GM12878 (cell line): ENCODE results near the gene HIBCH. TPM values are rescaled to one million over a fixed set of nuclear protein-coding genes. Genes with fewer than 3 reads are reported as not detected.

ENCODE experiments used
- ATAC-seq: fragments of 200-7000 bp; cut with Tn5 transposase; 3 replicates; pipeline ENCODE4 v1.9.1; 2020; ENCODE audit warnings: mild to moderate bottlenecking, moderate library complexity
- BruUV-seq: library from RNA; stranded (reverse); fragments of 400-500 nt; replicated peaks from 2 replicates; lab custom pipeline; 2021; lab: Mats Ljungman, UMichigan
- CTCF ChIA-PET: fragments of 300-600 bp; sonication (Branson Sonifier 250); formaldehyde crosslinking; extraction: SDS; loops from one replicate; lab custom pipeline; 2021; ENCODE audit warnings: inconsistent platforms; lab: Yijun Ruan, JAX
- POLR2A ChIA-PET: fragments of 350-600 bp; formaldehyde crosslinking; extraction: SDS; loops from one replicate; lab custom pipeline; 2021; ENCODE audit warnings: inconsistent platforms; lab: Charles Lee
- RAD21 ChIA-PET: fragments of 300-600 bp; sonication (Branson Sonifier 250); formaldehyde crosslinking; loops from one replicate; lab custom pipeline; 2023; ENCODE audit warnings: antibody characterized with exemption; ENCODE audit not compliant: unreplicated experiment; lab: Charles Lee
- SMC1A ChIA-PET: fragments of 300-600 bp; sonication (Branson Sonifier 250); formaldehyde crosslinking; loops from one replicate; lab custom pipeline; 2023; ENCODE audit not compliant: unreplicated experiment, uncharacterized antibody; lab: Charles Lee
- DNase-seq: peaks from one replicate; pipeline ENCODE4 v3.0.0-alpha.2; 2011; ENCODE audit warnings: low read depth, low spot score
- FAIRE-seq: peaks from 3 replicates; lab custom pipeline; 2011; peaks lifted over from hg19 to GRCh38; lab: Jason Lieb, UNC
- H2AFZ ChIP-seq: 2 replicates; pipeline ENCODE4 v1.6.0; 2011; ENCODE audit warnings: low read depth, low read length, control low read depth; ENCODE audit not compliant: control insufficient read depth
- H3K27ac ChIP-seq: 2 replicates; pipeline ENCODE4 v1.5.1; 2011; ENCODE audit warnings: control low read depth; ENCODE audit not compliant: control insufficient read depth, insufficient read depth
- H3K27me3 ChIP-seq, 2 experiments: replicated peaks in 1 of 2; 2 replicates each; pipeline versions ENCODE4 v1.6.0 to v1.6.1; 2011; ENCODE audit warnings: low read length in 1 of 2; ENCODE audit not compliant: control insufficient read depth in 2 of 2, insufficient read depth in 2 of 2
- H3K36me3 ChIP-seq, 2 experiments: 2 replicates each; pipeline ENCODE4 v1.5.1; 2011; ENCODE audit warnings: low read length in 1 of 2; ENCODE audit not compliant: control insufficient read depth in 2 of 2, insufficient read depth in 2 of 2
- H3K4me1 ChIP-seq: 2 replicates; pipeline ENCODE4 v1.6.1; 2011; ENCODE audit warnings: mild to moderate bottlenecking, low read length, moderate library complexity, mixed read lengths; ENCODE audit not compliant: control insufficient read depth, insufficient read depth
- H3K4me2 ChIP-seq: 2 replicates; pipeline ENCODE4 v1.6.0; 2011; ENCODE audit warnings: control low read depth; ENCODE audit not compliant: control insufficient read depth, insufficient read depth
- H3K4me3 ChIP-seq: fragments of 200-600 bp; sonication (generic); 2 replicates; pipeline ENCODE4 v1.5.1; 2016
- H3K79me2 ChIP-seq: 2 replicates; pipeline ENCODE4 v1.6.0; 2011; ENCODE audit warnings: low read length; ENCODE audit not compliant: control insufficient read depth, insufficient read depth
- H3K9ac ChIP-seq: 2 replicates; pipeline ENCODE4 v1.8.0; 2011; ENCODE audit warnings: low read length, control low read depth, mixed read lengths; ENCODE audit not compliant: control insufficient read depth, insufficient read depth
- H3K9me3 ChIP-seq: replicated peaks from 3 replicates; pipeline ENCODE4 v1.5.1; 2011; ENCODE audit warnings: mild to moderate bottlenecking, low read length; ENCODE audit not compliant: control insufficient read depth, insufficient read depth
- H4K20me1 ChIP-seq: 2 replicates; pipeline ENCODE4 v1.6.0; 2011; ENCODE audit not compliant: control insufficient read depth, insufficient read depth
- BRCA1 ChIP-seq: IDR thresholded peaks from 2 replicates; pipeline ENCODE4 v1.6.1; 2011; ENCODE audit warnings: low read depth, low read length, improper control_type of control experiment
- CEBPB ChIP-seq, 2 experiments: fragments of 150-350 bp in 1 of 2; IDR thresholded peaks; 2 replicates each; pipeline ENCODE4 v1.6.1; 2012 to 2014; ENCODE audit warnings: low read depth in 2 of 2, low read length in 2 of 2, borderline replicate concordance in 1 of 2, inconsistent platforms in 1 of 2
- EZH2 ChIP-seq: IDR thresholded peaks from 2 replicates; pipeline ENCODE4 v1.6.1; 2012; ENCODE audit warnings: low read depth, mild to moderate bottlenecking, control low read depth, inconsistent platforms, low read length, borderline replicate concordance; ENCODE audit not compliant: control insufficient read depth
- IRF4 ChIP-seq: IDR thresholded peaks from 2 replicates; pipeline ENCODE4 v1.6.1; 2011; ENCODE audit warnings: low read depth, low read length
- SMAD1 ChIP-seq: fragments of 450-650 bp; IDR thresholded peaks from 2 replicates; pipeline ENCODE4 v1.6.1; 2018; ENCODE audit warnings: mild to moderate bottlenecking, low read depth; ENCODE audit not compliant: partially characterized antibody
- USF2 ChIP-seq: IDR thresholded peaks from 2 replicates; pipeline ENCODE4 v1.6.1; 2011; ENCODE audit warnings: low read depth, low read length, improper control_type of control experiment, borderline replicate concordance
- YBX1 ChIP-seq: fragments of 450-650 bp; IDR thresholded peaks from 2 replicates; pipeline ENCODE4 v1.6.1; 2016; ENCODE audit warnings: antibody characterized with exemption
- WGBS: methylation state at CpG from one replicate; pipeline ENCODE4 v1.1.6; 2016; ENCODE audit warnings: low lambda C conversion rate; ENCODE audit not compliant: insufficient replicate concordance, insufficient coverage; ENCODE audit errors: missing lambda C conversion rate; 5-methylcytosine and 5-hydroxymethylcytosine counted together
- in situ Hi-C: fragments of 300-500 bp; cut with MboI; formaldehyde crosslinking; loops from 9 replicates; pipeline ENCODE4 v1.14.3; 2018; ENCODE audit warnings: mixed read lengths
- intact Hi-C: fragments of 100-400 bp; cut with micrococcal nuclease; formaldehyde crosslinking; loops from one replicate; pipeline ENCODE4 v1.14.2; 2022; ENCODE audit not compliant: unreplicated experiment
- polyA plus RNA-seq, 11 experiments: library from polyadenylated mRNA; depleted of rRNA in 4 of 11; unstranded in 6 of 11; stranded (reverse) in 5 of 11; fragments of >200 nt; fragmentation: Nextera tagmentation in 4 of 11; fragmentation: Illumina TruSeq in 1 of 11; extraction: Ambion mirVana in 4 of 11; extraction: Trizol in 1 of 11; gene quantifications; 1 replicate in 1 of 11; 2 replicates in 10 of 11; pipeline versions ENCODE4 v1.2.1 to v1.2.3, GENCODE V29; 2011 to 2016; ENCODE audit warnings: inconsistent platforms in 2 of 11, missing spikeins in 2 of 11, low read depth in 1 of 11
- total RNA-seq, 4 experiments: library from RNA; depleted of rRNA in 3 of 4; stranded (reverse); fragments of >200 nt in 3 of 4; fragmentation: Illumina TruSeq in 1 of 4; extraction: Trizol in 1 of 4; gene quantifications; 2 replicates each; pipeline versions ENCODE4 v1.2.1 to v1.2.3, GENCODE V29; 2013 to 2021
- TF ChIP-seq, protein P1 (sequence below): fragments of 450-650 bp; IDR thresholded peaks from 2 replicates; pipeline ENCODE4 v1.6.1; 2016; ENCODE audit warnings: mild to moderate bottlenecking
- TF ChIP-seq, protein P2 (sequence below): fragments of 450-650 bp; IDR thresholded peaks from 2 replicates; pipeline ENCODE4 v1.6.1; 2017; ENCODE audit warnings: antibody characterized with exemption, mild to moderate bottlenecking, moderate library complexity

HIBCH gene
- total and polyA plus RNA-seq, 10 of the 15 experiments (the other 5 are each of a cell fraction or from before 2014, with no cell fraction given): 22.3 to 81.0 (median 37.4) TPM

- no peaks in the 10 kb centered on the region for H3K4me1 ChIP-seq
- H3K27me3 ChIP-seq: no peaks in the 10 kb centered on the region
- FAIRE-seq: no peak
- no peak overlapping the region for H3K4me3 ChIP-seq
- ATAC-seq: no peak
- no peak for DNase-seq
- BruUV-seq: no TSS peak
- ChIA-PET POLR2A (no interaction called here), SMC1A (no interaction called here), CTCF (no interaction called here), RAD21 (no interaction called here)
- TF ChIP-seq, protein P1, sequence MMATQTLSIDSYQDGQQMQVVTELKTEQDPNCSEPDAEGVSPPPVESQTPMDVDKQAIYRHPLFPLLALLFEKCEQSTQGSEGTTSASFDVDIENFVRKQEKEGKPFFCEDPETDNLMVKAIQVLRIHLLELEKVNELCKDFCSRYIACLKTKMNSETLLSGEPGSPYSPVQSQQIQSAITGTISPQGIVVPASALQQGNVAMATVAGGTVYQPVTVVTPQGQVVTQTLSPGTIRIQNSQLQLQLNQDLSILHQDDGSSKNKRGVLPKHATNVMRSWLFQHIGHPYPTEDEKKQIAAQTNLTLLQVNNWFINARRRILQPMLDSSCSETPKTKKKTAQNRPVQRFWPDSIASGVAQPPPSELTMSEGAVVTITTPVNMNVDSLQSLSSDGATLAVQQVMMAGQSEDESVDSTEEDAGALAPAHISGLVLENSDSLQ: no peak
- TF ChIP-seq IRF4: no peak
- peaks cover 0 to 3% of the 10 kb centered on the region in 2 experiments; a peak in 1 of 4 replicates for H3K36me3 ChIP-seq
- in situ Hi-C loops (no loop called here), intact Hi-C loops (no loop called here)
- no peaks in the 10 kb centered on the region for H4K20me1 ChIP-seq
- no peaks in the 10 kb centered on the region for H3K9me3 ChIP-seq
- no peak overlapping the region for H2AFZ ChIP-seq
- WGBS: 85% methylated on average over 7 of the region's 7 CpGs
- no peaks in the 10 kb centered on the region for H3K79me2 ChIP-seq
- H3K27ac ChIP-seq: no peak overlapping the region
- no peak overlapping the region for H3K4me2 ChIP-seq
- no peak overlapping the region for H3K9ac ChIP-seq
Measured at GRCh38 chr2:190221429-190221828, 98.2 kb downstream of the HIBCH start.

GRCh38 chr2:190219186-190219585 lies 100.4 kb downstream of the HIBCH start:
- no peak for DNase-seq
- ATAC-seq: no peak
- Histone ChIP-seq H3K9ac (no peak overlapping the region), H3K27ac (no peak overlapping the region), H3K4me2 (no peak overlapping the region), H3K27me3 (no peaks in the 10 kb centered on the region), H4K20me1 (no peaks in the 10 kb centered on the region), H3K4me1 (no peaks in the 10 kb centered on the region), H3K9me3 (no peaks in the 10 kb centered on the region), H3K36me3 (peaks cover 0 to 3% of the 10 kb centered on the region in 2 experiments; a peak in 1 of 4 replicates), H2AFZ (no peak overlapping the region), H3K79me2 (no peaks in the 10 kb centered on the region), H3K4me3 (no peak overlapping the region)
- in situ Hi-C loops: no loop called here
- POLR2A ChIA-PET: no interaction called here
- CTCF ChIA-PET: no interaction called here
- intact Hi-C loops: no loop called here
- SMC1A ChIA-PET: interaction anchor here (1.0 to 1.6 kb wide), 2 partner anchors 12 to 15 kb away, joined by 3 to 4 read pairs; no protein-coding TSS in a partner anchor
- BruUV-seq: no TSS peak
- WGBS: 99% methylated on average over 5 of the region's 5 CpGs
- RAD21 ChIA-PET: no interaction called here
- no peak for FAIRE-seq
- TF ChIP-seq BRCA1: no peak
- TF ChIP-seq USF2: no peak
- no peak for TF ChIP-seq YBX1
- TF ChIP-seq CEBPB (IDR thresholded peaks at IDR 0.05; ENCODE audit: borderline replicate concordance in 1 of 2, low read depth in 2 of 2, low read length in 2 of 2): no peak
- no peak for TF ChIP-seq EZH2
- TF ChIP-seq, protein P2, sequence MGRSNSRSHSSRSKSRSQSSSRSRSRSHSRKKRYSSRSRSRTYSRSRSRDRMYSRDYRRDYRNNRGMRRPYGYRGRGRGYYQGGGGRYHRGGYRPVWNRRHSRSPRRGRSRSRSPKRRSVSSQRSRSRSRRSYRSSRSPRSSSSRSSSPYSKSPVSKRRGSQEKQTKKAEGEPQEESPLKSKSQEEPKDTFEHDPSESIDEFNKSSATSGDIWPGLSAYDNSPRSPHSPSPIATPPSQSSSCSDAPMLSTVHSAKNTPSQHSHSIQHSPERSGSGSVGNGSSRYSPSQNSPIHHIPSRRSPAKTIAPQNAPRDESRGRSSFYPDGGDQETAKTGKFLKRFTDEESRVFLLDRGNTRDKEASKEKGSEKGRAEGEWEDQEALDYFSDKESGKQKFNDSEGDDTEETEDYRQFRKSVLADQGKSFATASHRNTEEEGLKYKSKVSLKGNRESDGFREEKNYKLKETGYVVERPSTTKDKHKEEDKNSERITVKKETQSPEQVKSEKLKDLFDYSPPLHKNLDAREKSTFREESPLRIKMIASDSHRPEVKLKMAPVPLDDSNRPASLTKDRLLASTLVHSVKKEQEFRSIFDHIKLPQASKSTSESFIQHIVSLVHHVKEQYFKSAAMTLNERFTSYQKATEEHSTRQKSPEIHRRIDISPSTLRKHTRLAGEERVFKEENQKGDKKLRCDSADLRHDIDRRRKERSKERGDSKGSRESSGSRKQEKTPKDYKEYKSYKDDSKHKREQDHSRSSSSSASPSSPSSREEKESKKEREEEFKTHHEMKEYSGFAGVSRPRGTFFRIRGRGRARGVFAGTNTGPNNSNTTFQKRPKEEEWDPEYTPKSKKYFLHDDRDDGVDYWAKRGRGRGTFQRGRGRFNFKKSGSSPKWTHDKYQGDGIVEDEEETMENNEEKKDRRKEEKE: no peak
- TF ChIP-seq SMAD1: no peak
